Right lobe of liver (tissue), 4 donors: ENCODE data around the gene MEA1.

Experiments used
- POLR2A ChIP-seq: fragments of 450-650 bp; IDR thresholded peaks from one replicate; pipeline ENCODE4 v1.6.1; 2017; ENCODE audit warnings: antibody characterized with exemption, mild to moderate bottlenecking
- TF ChIP-seq, protein P1 (sequence below), 4 donors: fragments of 200-600 bp in 3 of 4; fragments of 450-650 bp in 1 of 4; IDR thresholded peaks; one replicate each; pipeline versions ENCODE4 v1.5.1 to v1.8.0; 2016 to 2022; ENCODE audit warnings: antibody characterized with exemption in 4 of 4, mild to moderate bottlenecking in 2 of 4
- donor health status: DM: no; HTN: no; CAD: no.
- donor health status: DM: no; HTN: no; CAD: no.
- donor health status: DM: no; HTN: yes; CAD: no.

DNA sequence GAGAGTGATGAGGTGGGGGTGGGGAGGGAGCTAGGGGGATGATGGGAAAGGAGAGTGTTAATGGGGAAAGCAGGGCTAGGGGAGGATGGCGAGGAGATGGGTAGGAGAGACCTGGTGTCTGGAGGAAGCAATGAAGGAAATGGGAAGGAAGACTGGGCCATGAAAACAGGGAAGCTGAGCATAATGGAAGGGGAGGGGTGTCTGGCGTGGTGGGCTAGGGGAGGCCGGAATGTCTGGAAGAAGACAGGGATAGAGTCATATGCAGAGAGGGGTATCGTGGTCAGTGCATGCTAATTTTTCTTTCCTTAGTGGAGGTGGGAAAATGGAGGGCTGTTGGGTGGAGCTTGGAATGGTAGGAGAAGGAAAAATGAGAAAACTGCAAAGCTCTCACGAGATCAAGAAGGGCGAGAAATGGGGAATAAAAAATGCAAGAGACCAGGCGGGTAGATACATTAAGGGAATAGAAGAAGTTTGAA, 726 bp upstream of the MEA1 start:
- no peak for TF ChIP-seq POLR2A
- TF ChIP-seq, protein P1, sequence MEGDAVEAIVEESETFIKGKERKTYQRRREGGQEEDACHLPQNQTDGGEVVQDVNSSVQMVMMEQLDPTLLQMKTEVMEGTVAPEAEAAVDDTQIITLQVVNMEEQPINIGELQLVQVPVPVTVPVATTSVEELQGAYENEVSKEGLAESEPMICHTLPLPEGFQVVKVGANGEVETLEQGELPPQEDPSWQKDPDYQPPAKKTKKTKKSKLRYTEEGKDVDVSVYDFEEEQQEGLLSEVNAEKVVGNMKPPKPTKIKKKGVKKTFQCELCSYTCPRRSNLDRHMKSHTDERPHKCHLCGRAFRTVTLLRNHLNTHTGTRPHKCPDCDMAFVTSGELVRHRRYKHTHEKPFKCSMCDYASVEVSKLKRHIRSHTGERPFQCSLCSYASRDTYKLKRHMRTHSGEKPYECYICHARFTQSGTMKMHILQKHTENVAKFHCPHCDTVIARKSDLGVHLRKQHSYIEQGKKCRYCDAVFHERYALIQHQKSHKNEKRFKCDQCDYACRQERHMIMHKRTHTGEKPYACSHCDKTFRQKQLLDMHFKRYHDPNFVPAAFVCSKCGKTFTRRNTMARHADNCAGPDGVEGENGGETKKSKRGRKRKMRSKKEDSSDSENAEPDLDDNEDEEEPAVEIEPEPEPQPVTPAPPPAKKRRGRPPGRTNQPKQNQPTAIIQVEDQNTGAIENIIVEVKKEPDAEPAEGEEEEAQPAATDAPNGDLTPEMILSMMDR (IDR thresholded peaks at IDR 0.05), result no peak
